SH-SY5Y (cell line): ENCODE data around the gene TWIST2.

Experiments used
- GATA2 ChIP-seq: IDR thresholded peaks from 2 replicates; pipeline ENCODE4 v1.6.1; 2011; ENCODE audit warnings: mild to moderate bottlenecking, low read depth, low read length
- GATA3 ChIP-seq: IDR thresholded peaks from 2 replicates; pipeline ENCODE4 v1.6.1; 2011; ENCODE audit warnings: low read depth, mild to moderate bottlenecking, low read length, moderate library complexity

GRCh38 chr2:238866656-238867277, 18.9 kb downstream of the TWIST2 start:
- no peak for TF ChIP-seq GATA2
- TF ChIP-seq GATA3, result no peak
